H1 (cell line): Measurements from ENCODE around the gene TAAR1. TPM values are rescaled to one million over a fixed set of nuclear protein-coding genes. Genes with fewer than 3 reads are reported as not detected.

Experiments
- CTCF ChIA-PET: fragments of 300-600 bp; sonication (Branson Sonifier 250); formaldehyde crosslinking; loops from one replicate; lab custom pipeline; 2021; ENCODE audit not compliant: partially characterized antibody; lab: Charles Lee
- POLR2A ChIA-PET: fragments of 300-600 bp; sonication (Branson Sonifier 250); formaldehyde crosslinking; loops from one replicate; lab custom pipeline; 2021; ENCODE audit warnings: inconsistent platforms; ENCODE audit not compliant: partially characterized antibody; lab: Charles Lee
- DNase-seq, 2 experiments: peaks; one replicate each; pipeline versions ENCODE4 v3.0.0 to v3.0.0-alpha.2; 2010 to 2022; ENCODE audit warnings: low spot score in 2 of 2, low read depth in 1 of 2, mixed read lengths in 1 of 2
- FAIRE-seq: peaks from 2 replicates; lab custom pipeline; 2011; peaks lifted over from hg19 to GRCh38; lab: Jason Lieb, UNC
- H2AFZ ChIP-seq: 2 replicates; pipeline ENCODE4 v1.8.1; 2012; ENCODE audit warnings: low read length, inconsistent platforms
- H2AK5ac ChIP-seq: 2 replicates; pipeline ENCODE4 v1.6.1; 2013; ENCODE audit warnings: low read depth, low read length
- H2BK120ac ChIP-seq: replicated peaks from 2 replicates; pipeline ENCODE3; 2013; ENCODE audit warnings: low read depth, low read length, inconsistent platforms
- H2BK12ac ChIP-seq: 2 replicates; pipeline ENCODE4 v1.6.1; 2013; ENCODE audit warnings: low read depth, low read length
- H2BK15ac ChIP-seq: 2 replicates; pipeline ENCODE4 v1.6.1; 2013; ENCODE audit warnings: low read length
- H2BK20ac ChIP-seq: 2 replicates; pipeline ENCODE4 v1.6.1; 2013; ENCODE audit warnings: low read length
- H2BK5ac ChIP-seq: 2 replicates; pipeline ENCODE4 v1.6.1; 2013; ENCODE audit warnings: low read depth, low read length
- H3K14ac ChIP-seq: 2 replicates; pipeline ENCODE4 v1.6.1; 2013; ENCODE audit warnings: inconsistent platforms; ENCODE audit not compliant: insufficient read length
- H3K18ac ChIP-seq: 2 replicates; pipeline ENCODE4 v1.6.1; 2013; ENCODE audit warnings: low read length; ENCODE audit errors: extremely low read depth
- H3K23ac ChIP-seq: 2 replicates; pipeline ENCODE4 v1.6.1; 2013; ENCODE audit warnings: inconsistent platforms; ENCODE audit not compliant: insufficient read length
- H3K23me2 ChIP-seq: 2 replicates; pipeline ENCODE4 v1.6.1; 2013; ENCODE audit warnings: low read depth, low read length
- H3K27ac ChIP-seq: 2 replicates; pipeline ENCODE4 v1.6.1; 2011; ENCODE audit warnings: low read depth, low read length, inconsistent platforms
- H3K27me3 ChIP-seq, 4 experiments: replicated peaks in 1 of 4; 1 replicate in 1 of 4; 2 replicates in 3 of 4; pipeline versions ENCODE4 v1.6.1 to v1.8.1; 2011 to 2013; ENCODE audit warnings: low read length in 3 of 4, mild to moderate bottlenecking in 3 of 4, inconsistent platforms in 2 of 4, mixed read lengths in 2 of 4, moderate library complexity in 1 of 4; ENCODE audit not compliant: control insufficient read depth in 3 of 4, insufficient read depth in 3 of 4; ENCODE audit errors: extremely low read depth in 1 of 4
- H3K36me3 ChIP-seq, 4 experiments: 2 replicates each; pipeline versions ENCODE4 v1.6.1 to v1.8.1; 2011 to 2013; ENCODE audit warnings: mild to moderate bottlenecking in 4 of 4, low read length in 3 of 4, moderate library complexity in 2 of 4, control low read depth in 1 of 4, inconsistent platforms in 1 of 4; ENCODE audit not compliant: insufficient read depth in 4 of 4, control insufficient read depth in 2 of 4
- H3K4ac ChIP-seq: replicated peaks from 2 replicates; pipeline ENCODE3; 2013; ENCODE audit warnings: low read length, low read depth, mixed read lengths, inconsistent platforms; ENCODE audit not compliant: insufficient read length
- H3K4me1 ChIP-seq, 4 experiments: replicated peaks in 1 of 4; 1 replicate in 1 of 4; 2 replicates in 3 of 4; pipeline versions ENCODE4 v1.6.1 to v1.8.1; 2011 to 2013; ENCODE audit warnings: low read length in 3 of 4, inconsistent platforms in 2 of 4, mixed read lengths in 1 of 4; ENCODE audit not compliant: insufficient read depth in 4 of 4, control insufficient read depth in 3 of 4
- H3K4me2 ChIP-seq, 2 experiments: 2 replicates each; pipeline versions ENCODE4 v1.6.1 to v1.8.1; 2011 to 2013; ENCODE audit warnings: low read depth in 2 of 2, low read length in 2 of 2, control low read depth in 1 of 2, inconsistent platforms in 1 of 2, mild to moderate bottlenecking in 1 of 2; ENCODE audit not compliant: insufficient read depth in 1 of 2
- H3K4me3 ChIP-seq, 4 experiments: fragments of 200-600, 300-600 bp in 1 of 4; sonication (generic), shearing (Covaris generic), sonication (Bioruptor Twin) in 1 of 4; 2 replicates each; pipeline versions ENCODE4 v1.5.1 to v1.8.1; 2011 to 2016; ENCODE audit warnings: low read length in 4 of 4, low read depth in 3 of 4, control low read depth in 2 of 4, inconsistent platforms in 2 of 4, mild to moderate bottlenecking in 2 of 4, mixed read lengths in 1 of 4, moderate library complexity in 1 of 4; ENCODE audit not compliant: insufficient read depth in 2 of 4; ENCODE audit errors: extremely low read depth in 1 of 4
- H3K56ac ChIP-seq: replicated peaks from 2 replicates; pipeline ENCODE3; 2013; ENCODE audit warnings: low read depth, mild to moderate bottlenecking, mixed read lengths, low read length, inconsistent platforms; ENCODE audit not compliant: insufficient read length
- H3K79me1 ChIP-seq: 2 replicates; pipeline ENCODE4 v1.6.1; 2013; ENCODE audit warnings: low read depth, low read length, control low read depth
- H3K79me2 ChIP-seq, 2 experiments: 2 replicates each; pipeline versions ENCODE4 v1.6.1 to v1.8.1; 2012 to 2013; ENCODE audit warnings: low read length in 2 of 2, mild to moderate bottlenecking in 2 of 2, inconsistent platforms in 1 of 2; ENCODE audit not compliant: insufficient read depth in 2 of 2, control insufficient read depth in 1 of 2
- H3K9ac ChIP-seq, 4 experiments: replicated peaks in 1 of 4; 1 replicate in 1 of 4; 2 replicates in 3 of 4; pipeline versions ENCODE4 v1.6.1 to v1.8.1; 2011 to 2013; ENCODE audit warnings: low read depth in 3 of 4, low read length in 3 of 4, control low read depth in 2 of 4, mild to moderate bottlenecking in 2 of 4, moderate library complexity in 2 of 4, inconsistent platforms in 1 of 4; ENCODE audit errors: extremely low read depth in 1 of 4
- H3K9me3 ChIP-seq, 2 experiments: 2 replicates each; pipeline versions ENCODE4 v1.6.1 to v1.8.1; 2012 to 2013; ENCODE audit warnings: mild to moderate bottlenecking in 2 of 2, moderate library complexity in 2 of 2, control low read depth in 1 of 2, inconsistent platforms in 1 of 2, low read depth in 1 of 2, low read length in 1 of 2, mixed read lengths in 1 of 2; ENCODE audit not compliant: insufficient read depth in 2 of 2
- H4K20me1 ChIP-seq, 2 experiments: replicated peaks in 1 of 2; 2 replicates each; pipeline versions ENCODE3 to v1.8.1; 2011 to 2013; ENCODE audit warnings: inconsistent platforms in 2 of 2, low read length in 2 of 2, mild to moderate bottlenecking in 1 of 2; ENCODE audit not compliant: insufficient read depth in 2 of 2, control insufficient read depth in 1 of 2
- H4K5ac ChIP-seq: 2 replicates; pipeline ENCODE4 v1.6.1; 2013; ENCODE audit warnings: low read length, low read depth, mixed read lengths, inconsistent platforms; ENCODE audit not compliant: insufficient read length
- H4K8ac ChIP-seq: 2 replicates; pipeline ENCODE4 v1.8.0; 2013; ENCODE audit warnings: mild to moderate bottlenecking, moderate library complexity, low read length, inconsistent platforms; ENCODE audit not compliant: insufficient read depth; ENCODE audit errors: extremely low read depth
- H4K91ac ChIP-seq: replicated peaks from 2 replicates; pipeline ENCODE3; 2013; ENCODE audit warnings: low read length, mixed read lengths, inconsistent platforms; ENCODE audit not compliant: insufficient read length
- ASH2L ChIP-seq: fragments of 200-600, 300-600 bp; sonication (generic); IDR thresholded peaks from one replicate; pipeline ENCODE4 v1.7.1; 2017; ENCODE audit warnings: low read length
- CHD2 ChIP-seq: IDR thresholded peaks from 2 replicates; pipeline ENCODE4 v1.6.1; 2012; ENCODE audit warnings: low read length, improper control_type of control experiment
- CREB1 ChIP-seq: IDR thresholded peaks from 2 replicates; pipeline ENCODE4 v1.6.1; 2012; ENCODE audit warnings: inconsistent platforms
- FOSL1 ChIP-seq: IDR thresholded peaks from 2 replicates; pipeline ENCODE4 v1.6.1; 2011; ENCODE audit warnings: mild to moderate bottlenecking, low read depth, low read length, moderate library complexity; ENCODE audit not compliant: insufficient read depth
- GABPA ChIP-seq: IDR thresholded peaks from 2 replicates; pipeline ENCODE4 v1.6.1; 2011; ENCODE audit warnings: mild to moderate bottlenecking, low read length, moderate library complexity, borderline replicate concordance; ENCODE audit not compliant: insufficient read depth
- HDAC6 ChIP-seq: IDR thresholded peaks from one replicate; pipeline ENCODE4 v1.7.1; 2012; ENCODE audit warnings: low read depth, mild to moderate bottlenecking, inconsistent platforms, low read length, moderate library complexity
- JUN ChIP-seq: IDR thresholded peaks from 2 replicates; pipeline ENCODE4 v1.6.1; 2011; ENCODE audit warnings: low read depth, mild to moderate bottlenecking, improper control_type of control experiment, low read length
- JUND ChIP-seq: IDR thresholded peaks from 2 replicates; pipeline ENCODE4 v1.6.1; 2011; ENCODE audit warnings: mild to moderate bottlenecking, improper control_type of control experiment, low read length
- MAX ChIP-seq: IDR thresholded peaks from 2 replicates; pipeline ENCODE4 v1.6.1; 2012; ENCODE audit warnings: inconsistent platforms
- POU5F1 ChIP-seq: IDR thresholded peaks from 2 replicates; pipeline ENCODE4 v1.6.1; 2011; ENCODE audit warnings: low read depth, mild to moderate bottlenecking, low read length, moderate library complexity
- SP1 ChIP-seq: IDR thresholded peaks from 2 replicates; pipeline ENCODE4 v1.6.1; 2011; ENCODE audit warnings: low read depth, low read length
- TAF7 ChIP-seq: optimal IDR thresholded peaks from 2 replicates; pipeline ENCODE3; 2011; ENCODE audit warnings: low read depth, mild to moderate bottlenecking, inconsistent platforms, low read length, moderate library complexity, borderline replicate concordance
- WGBS, 2 experiments: shearing (Covaris generic) in 1 of 2; methylation state at CpG; one replicate each; pipeline versions ENCODE4 v1.1.6 to v1.1.7; 2013 to 2015; ENCODE audit warnings: low lambda C conversion rate in 2 of 2, mixed read lengths in 2 of 2, inconsistent platforms in 1 of 2, low coverage in 1 of 2, missing lambda C conversion rate in 1 of 2; ENCODE audit not compliant: insufficient replicate concordance in 2 of 2, insufficient coverage in 1 of 2, insufficient read length in 1 of 2; ENCODE audit errors: extremely low coverage in 1 of 2, missing lambda C conversion rate in 1 of 2; 5-methylcytosine and 5-hydroxymethylcytosine counted together
- polyA plus RNA-seq, 7 experiments: library from polyadenylated mRNA; depleted of rRNA in 3 of 7; stranded (reverse) in 5 of 7; unstranded in 2 of 7; fragments of >200 nt in 5 of 7; fragments of 200-250 nt in 2 of 7; gene quantifications; 1 replicate in 5 of 7; 2 replicates in 1 of 7; 4 replicates in 1 of 7; pipeline versions ENCODE4 v1.2.1 to v1.2.3, GENCODE V29; 2011 to 2013; ENCODE audit warnings: missing spikeins in 2 of 7, mixed read lengths in 2 of 7
- total RNA-seq: library from RNA; stranded (reverse); fragmentation: NEBNext Ultra II Directional; extraction: Animal tissue kit (Norgen Biotek cat#: 25700); gene quantifications from 2 replicates; pipeline ENCODE4 v1.2.1, GENCODE V29; 2021
- TF ChIP-seq, protein P1 (sequence below): IDR thresholded peaks from 2 replicates; pipeline ENCODE4 v1.6.1; 2012; ENCODE audit warnings: low read length, inconsistent platforms

TAAR1 gene
- total and polyA plus RNA-seq, 2 of the 8 experiments (the other 6 are each of a cell fraction or from before 2014, with no cell fraction given), result not detected

DNA sequence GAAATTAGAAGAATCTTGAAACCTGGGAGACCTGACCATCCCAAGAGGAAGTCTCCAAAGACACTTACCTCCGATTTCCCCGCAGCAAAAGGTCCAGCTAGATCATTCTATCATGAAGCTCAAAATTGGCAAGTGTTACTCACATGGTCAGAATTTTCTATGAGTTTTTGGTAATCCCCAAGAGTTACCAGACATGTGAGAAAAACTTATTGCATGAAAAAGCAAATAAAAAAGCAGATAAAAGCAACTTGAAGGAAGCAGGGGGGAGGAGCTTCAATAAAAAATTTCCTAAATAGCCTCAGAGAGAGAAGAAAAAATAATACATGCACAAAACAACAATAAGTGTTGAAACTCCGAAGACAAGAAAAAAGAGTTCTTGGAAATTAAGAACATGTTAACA lies 27.5 kb upstream of the TAAR1 start:
- Histone ChIP-seq H3K56ac (no peak overlapping the region), H2AFZ (no peak overlapping the region), H3K79me1 (no peaks in the 10 kb centered on the region), H4K5ac (no peak overlapping the region), H3K4me3 (no peak overlapping the region), H2BK5ac (no peak overlapping the region), H2BK12ac (no peak overlapping the region), H2BK120ac (no peak overlapping the region), H4K8ac (no peak overlapping the region), H3K4me2 (no peak overlapping the region), H3K9me3 (no peaks in the 10 kb centered on the region), H3K23ac (no peak overlapping the region), H3K14ac (no peak overlapping the region), H3K9ac (no peak overlapping the region), H3K79me2 (no peaks in the 10 kb centered on the region), H3K36me3 (no peaks in the 10 kb centered on the region), H3K27ac (no peak overlapping the region), H3K4me1 (no peaks in the 10 kb centered on the region), H4K91ac (no peak overlapping the region), H3K18ac (no peak overlapping the region), H3K23me2 (no peaks in the 10 kb centered on the region), H2BK20ac (no peak overlapping the region), H4K20me1 (no peaks in the 10 kb centered on the region), H2AK5ac (no peak overlapping the region), H3K27me3 (no peaks in the 10 kb centered on the region), H2BK15ac (no peak overlapping the region), H3K4ac (no peak overlapping the region)
- no peak for FAIRE-seq
- CTCF ChIA-PET, result no interaction called here
- no peak for DNase-seq
- whole genome bisulfite sequencing, 2 experiments, result 90% methylated on average over 3 of the region's 3 CpGs; no CpG with 5 or more reads in 1 of the 2 experiments
- POLR2A ChIA-PET, result no interaction called here
- TF ChIP-seq CREB1 (no peak), HDAC6 (no peak), JUND (no peak), CHD2 (no peak), TAF7 (no peak), POU5F1 (no peak), FOSL1 (no peak), SP1 (no peak), ASH2L (no peak), GABPA (no peak), JUN (no peak), MAX (no peak)
- TF ChIP-seq, protein P1, sequence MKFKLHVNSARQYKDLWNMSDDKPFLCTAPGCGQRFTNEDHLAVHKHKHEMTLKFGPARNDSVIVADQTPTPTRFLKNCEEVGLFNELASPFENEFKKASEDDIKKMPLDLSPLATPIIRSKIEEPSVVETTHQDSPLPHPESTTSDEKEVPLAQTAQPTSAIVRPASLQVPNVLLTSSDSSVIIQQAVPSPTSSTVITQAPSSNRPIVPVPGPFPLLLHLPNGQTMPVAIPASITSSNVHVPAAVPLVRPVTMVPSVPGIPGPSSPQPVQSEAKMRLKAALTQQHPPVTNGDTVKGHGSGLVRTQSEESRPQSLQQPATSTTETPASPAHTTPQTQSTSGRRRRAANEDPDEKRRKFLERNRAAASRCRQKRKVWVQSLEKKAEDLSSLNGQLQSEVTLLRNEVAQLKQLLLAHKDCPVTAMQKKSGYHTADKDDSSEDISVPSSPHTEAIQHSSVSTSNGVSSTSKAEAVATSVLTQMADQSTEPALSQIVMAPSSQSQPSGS, result no peak
